Cardiac muscle cell (in vitro differentiated cells and primary cell): ENCODE results near the gene BMAL1. TPM values are rescaled to one million over a fixed set of nuclear protein-coding genes. Genes with fewer than 3 reads are reported as not detected.
A peak's percentile ranks its signal among the peaks of the same experiment; 100 is the strongest.

ENCODE experiments used
- DNase-seq, 2 donors: peaks; one replicate each; pipeline versions ENCODE4 v3.0.0 to v3.0.0-alpha.2; 2010 to 2017; ENCODE audit warnings: low read depth in 1 of 2, low spot score in 1 of 2
- H3K27ac ChIP-seq: fragments of 200-600 bp; sonication (generic); 2 replicates; pipeline ENCODE4 v1.5.1; 2016
- H3K27me3 ChIP-seq: fragments of 200-600 bp; sonication (generic); 2 replicates; pipeline ENCODE4 v1.6.0; 2016; ENCODE audit warnings: control low read depth
- H3K36me3 ChIP-seq: fragments of 200-600 bp; sonication (generic); 2 replicates; pipeline ENCODE4 v1.5.1; 2016; ENCODE audit warnings: control low read depth
- H3K4me1 ChIP-seq: fragments of 200-600 bp; sonication (generic); 2 replicates; pipeline ENCODE4 v1.8.1; 2017; ENCODE audit warnings: low read depth, mild to moderate bottlenecking, mixed run types
- H3K4me3 ChIP-seq: fragments of 200-600 bp; sonication (generic); 2 replicates; pipeline ENCODE4 v1.5.1; 2016; ENCODE audit warnings: mild to moderate bottlenecking
- H3K9me3 ChIP-seq: fragments of 200-600 bp; sonication (generic); 2 replicates; pipeline ENCODE4 v1.5.1; 2017; ENCODE audit warnings: low read depth, mild to moderate bottlenecking, control low read depth
- CTCF ChIP-seq: IDR thresholded peaks from 2 replicates; pipeline ENCODE4 v1.5.1; 2012; ENCODE audit warnings: low read depth, mild to moderate bottlenecking, low read length
- polyA plus RNA-seq: library from polyadenylated mRNA; unstranded; fragments of >200 nt; fragmentation: Nextera tagmentation; extraction: Ambion mirVana; gene quantifications from 2 replicates; pipeline ENCODE4 v1.2.1, GENCODE V29; 2016
- total RNA-seq: library from RNA; depleted of rRNA; stranded (reverse); fragments of >200 nt; gene quantifications from 2 replicates; pipeline ENCODE4 v1.2.3, GENCODE V29; 2016

BMAL1 gene
- total and polyA plus RNA-seq, 2 experiments from 2014 or later, result 3.9 to 12.4 TPM

DNA sequence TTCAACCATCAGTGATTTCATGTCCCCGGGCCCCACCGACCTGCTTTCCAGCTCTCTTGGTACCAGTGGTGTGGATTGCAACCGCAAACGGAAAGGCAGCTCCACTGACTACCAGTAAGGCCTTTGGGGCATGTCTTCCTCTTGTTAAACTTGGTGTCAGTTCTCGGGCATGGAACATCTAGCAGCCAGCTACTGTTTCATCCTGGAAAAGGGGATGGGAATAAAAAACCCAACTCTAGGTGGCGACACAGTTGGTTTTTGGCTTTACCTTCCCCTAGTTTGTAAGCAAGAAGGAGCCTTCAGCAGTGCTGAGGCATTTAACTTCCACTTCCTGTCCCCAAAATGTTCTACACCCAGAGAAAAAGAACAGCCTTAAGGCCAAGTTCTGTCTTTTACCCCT is 76.7 kb downstream of the BMAL1 start:
- Histone ChIP-seq H3K36me3 (no peaks in the 10 kb centered on the region), H3K4me3 (no peak overlapping the region), H3K27me3 (no peaks in the 10 kb centered on the region), H3K27ac (no peak overlapping the region), H3K4me1 (no peaks in the 10 kb centered on the region), H3K9me3 (no peaks in the 10 kb centered on the region)
- peak; percentile 37 to 50 for DNase-seq
- TF ChIP-seq CTCF, result peak; percentile 49

- Histone ChIP-seq H3K4me1 (no peaks in the 10 kb centered on the region), H3K4me3 (no peak overlapping the region), H3K9me3 (no peaks in the 10 kb centered on the region), H3K27me3 (no peaks in the 10 kb centered on the region), H3K27ac (no peak overlapping the region), H3K36me3 (no peaks in the 10 kb centered on the region)
- no peak for TF ChIP-seq CTCF
- no peak for DNase-seq
These were observed 77.6 kb downstream of the BMAL1 start for GRCh38 chr11:13355191-13355590.

- Histone ChIP-seq H3K4me3 (no peak overlapping the region), H3K36me3 (no peaks in the 10 kb centered on the region), H3K4me1 (no peaks in the 10 kb centered on the region), H3K27ac (no peak overlapping the region), H3K27me3 (no peaks in the 10 kb centered on the region), H3K9me3 (no peaks in the 10 kb centered on the region)
- no peak for TF ChIP-seq CTCF
- no peak for DNase-seq
These were observed 79.6 kb downstream of the BMAL1 start for GRCh38 chr11:13357232-13357631.

- peak in 1 of 2 donors; percentile 20 for DNase-seq
- no peak for TF ChIP-seq CTCF
- no peak overlapping the region for H3K27ac ChIP-seq
These were observed 81.1 kb downstream of the BMAL1 start for GRCh38 chr11:13358596-13359270.

GRCh38 chr11:13362596-13363109 is 85.1 kb downstream of the BMAL1 start:
- no peak for DNase-seq
- H3K27me3 ChIP-seq, result no peaks in the 10 kb centered on the region
- no peak overlapping the region for H3K27ac ChIP-seq
- TF ChIP-seq CTCF, result no peak
- H3K9me3 ChIP-seq, result no peaks in the 10 kb centered on the region
- H3K36me3 ChIP-seq, result no peaks in the 10 kb centered on the region
- no peak overlapping the region for H3K4me3 ChIP-seq
- no peaks in the 10 kb centered on the region for H3K4me1 ChIP-seq

More at GRCh38 chr11:13358596-13359270, 81.1 kb downstream of the BMAL1 start:
- no peak overlapping the region for H3K4me3 ChIP-seq
- H3K4me1 ChIP-seq, result no peaks in the 10 kb centered on the region
- no peaks in the 10 kb centered on the region for H3K36me3 ChIP-seq
- no peaks in the 10 kb centered on the region for H3K27me3 ChIP-seq
- H3K9me3 ChIP-seq, result no peaks in the 10 kb centered on the region
